ENCODE measurements around the gene ATP6V1G1.

Gene ATP6V1G1

DNA sequence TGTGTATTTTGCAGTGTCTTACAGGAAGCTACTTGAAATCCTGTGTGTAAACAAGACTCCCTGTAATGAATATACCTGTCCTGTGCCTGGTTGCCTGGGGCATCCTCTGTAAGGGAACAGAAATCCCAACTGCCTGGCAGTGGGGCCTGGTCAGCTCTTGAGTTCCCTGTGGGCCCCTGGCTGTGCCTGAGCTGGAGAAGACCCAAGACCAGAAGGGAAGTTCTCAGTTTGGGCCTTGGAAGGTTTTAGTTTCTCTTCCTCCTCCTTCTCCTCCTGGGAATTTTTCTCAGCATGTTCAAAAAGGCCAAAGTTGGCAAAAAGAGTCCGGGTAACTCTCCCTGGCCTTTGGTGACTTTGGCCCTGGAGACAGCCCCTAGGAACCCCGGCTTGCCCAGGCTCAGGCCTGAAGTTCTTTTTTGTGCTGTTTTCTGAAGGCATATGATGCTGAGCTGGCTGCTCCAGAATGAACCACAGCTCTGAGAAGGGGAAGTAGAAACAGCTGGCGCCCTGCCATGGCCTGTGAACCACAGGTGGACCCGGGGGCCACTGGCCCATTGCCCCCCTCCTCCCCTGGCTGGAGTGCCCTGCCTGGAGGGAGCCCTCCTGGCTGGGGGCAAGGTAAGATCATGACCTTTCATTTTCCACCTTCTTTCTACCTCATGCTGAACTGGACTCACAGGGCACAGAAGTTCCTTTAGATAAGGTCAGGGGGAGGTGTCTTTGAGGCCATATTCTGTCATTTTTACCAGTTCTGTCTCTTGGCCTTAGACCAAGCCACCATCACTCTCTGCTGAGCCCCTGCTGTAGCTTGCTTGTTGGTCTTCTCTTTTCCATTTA, 29.3 kb downstream of the ATP6V1G1 start:
- TF ChIP-seq GATA3 (IDR thresholded peaks at IDR 0.05; ENCODE audit: low read depth, low read length) (no peak), GATA2 (IDR thresholded peaks at IDR 0.05; ENCODE audit: low read depth, low read length) (no peak)

DNA sequence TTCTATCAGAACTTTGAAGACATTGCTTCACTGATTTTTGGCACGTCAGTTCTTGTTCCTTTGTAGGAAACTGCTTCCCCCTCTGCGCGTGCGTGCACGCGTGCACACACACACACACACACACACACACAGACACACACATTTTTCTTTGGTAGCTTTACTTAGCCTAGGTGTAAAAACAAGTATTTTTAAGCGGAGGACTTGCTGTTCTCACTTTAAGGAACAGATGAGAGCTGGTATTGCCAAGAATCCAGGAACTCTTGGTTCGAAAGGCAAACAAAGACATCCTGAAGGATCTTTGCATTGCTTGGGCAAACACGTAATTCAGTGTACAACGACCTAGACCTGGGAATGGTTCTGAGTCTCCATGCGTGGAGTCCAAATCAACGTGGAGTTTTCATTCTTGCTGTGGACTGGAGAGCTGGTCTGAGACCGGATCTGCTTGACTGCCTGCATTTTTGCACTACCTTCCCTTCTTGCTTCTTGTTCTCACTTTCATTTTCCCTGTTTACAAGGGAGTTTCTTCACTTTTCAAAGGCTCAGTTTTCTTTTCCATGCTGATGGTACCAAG, 31.7 kb downstream of the ATP6V1G1 start:
- no peak for TF ChIP-seq GATA2 (IDR thresholded peaks at IDR 0.05; ENCODE audit: low read depth, low read length)
- no peak for TF ChIP-seq GATA3 (IDR thresholded peaks at IDR 0.05; ENCODE audit: low read depth, low read length)

DNA sequence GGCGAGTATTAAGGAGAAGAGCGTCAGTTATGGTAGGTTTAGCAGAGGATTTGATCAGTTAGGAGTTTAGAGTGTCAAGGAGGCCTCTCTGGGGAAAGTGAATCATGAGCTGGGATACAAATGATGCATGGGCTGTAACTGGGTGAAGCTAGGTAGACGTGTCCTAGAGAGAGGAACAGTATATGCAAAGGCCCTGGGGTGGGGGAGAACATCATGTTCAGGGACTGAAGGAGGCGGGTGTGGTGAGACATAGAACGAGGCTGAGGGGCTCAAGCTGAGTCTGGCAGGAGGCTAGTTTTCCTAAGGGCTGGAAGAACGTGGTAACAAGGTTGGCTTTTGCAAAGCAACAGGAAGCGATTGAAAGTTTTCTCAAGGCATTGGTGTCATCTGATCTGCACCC, 34.0 kb downstream of the ATP6V1G1 start:
- no peak for TF ChIP-seq GATA3 (IDR thresholded peaks at IDR 0.05; ENCODE audit: low read depth, low read length)
- no peak for TF ChIP-seq GATA2 (IDR thresholded peaks at IDR 0.05; ENCODE audit: low read depth, low read length)

DNA sequence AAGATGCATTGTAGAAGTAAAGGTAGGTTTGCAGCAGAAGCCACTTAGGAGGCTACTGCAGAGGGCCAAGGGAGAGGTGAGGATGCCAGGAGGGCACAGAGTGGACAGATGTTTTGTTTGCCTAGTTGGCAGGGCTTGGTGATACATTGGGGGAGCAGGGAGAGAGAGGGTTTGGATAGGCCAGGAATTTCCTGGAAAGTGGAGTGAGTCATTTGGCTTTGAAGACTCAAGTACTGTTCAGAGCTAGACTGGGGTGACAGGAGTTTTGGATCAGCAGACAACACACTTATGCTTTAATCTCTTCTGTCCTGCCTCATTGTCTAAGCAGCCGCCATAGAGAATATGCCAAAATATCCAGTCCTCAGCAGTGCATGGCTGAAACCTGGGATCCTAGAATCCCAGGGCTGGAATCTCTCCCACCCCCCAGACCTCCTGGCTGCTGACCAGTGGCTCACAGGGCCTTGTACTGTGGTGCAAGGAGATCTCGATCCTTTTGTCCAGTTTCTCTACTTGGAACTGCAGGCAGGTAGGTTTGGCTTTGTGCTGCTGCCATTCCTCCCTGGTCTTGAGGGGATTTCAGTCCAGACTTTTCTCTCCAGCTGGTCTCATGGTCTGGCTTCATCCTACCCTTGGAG, 34.5 kb downstream of the ATP6V1G1 start:
- TF ChIP-seq GATA2 (IDR thresholded peaks at IDR 0.05; ENCODE audit: low read depth, low read length) (no peak), GATA3 (IDR thresholded peaks at IDR 0.05; ENCODE audit: low read depth, low read length) (no peak)

DNA sequence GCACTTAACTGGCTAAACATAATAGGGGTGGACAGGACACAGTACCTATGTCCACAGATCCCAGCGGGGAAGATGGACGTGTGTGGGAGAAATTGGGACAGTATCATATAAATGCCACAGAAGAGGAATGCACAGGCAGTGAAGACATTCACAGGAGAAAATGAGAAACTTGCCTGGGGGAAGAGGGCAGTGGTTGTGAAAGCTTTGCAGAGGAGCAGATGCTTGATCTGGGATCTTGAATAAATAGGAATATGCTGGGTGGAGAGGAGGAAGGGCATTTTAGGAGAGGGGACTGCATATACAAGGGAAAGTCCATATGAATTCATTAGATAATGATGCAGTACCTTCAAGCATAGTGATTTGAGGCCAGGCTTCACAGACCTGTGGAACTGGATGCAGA, 37.1 kb downstream of the ATP6V1G1 start:
- no peak for TF ChIP-seq GATA2 (IDR thresholded peaks at IDR 0.05; ENCODE audit: low read depth, low read length)
- no peak for TF ChIP-seq GATA3 (IDR thresholded peaks at IDR 0.05; ENCODE audit: low read depth, low read length)

DNA sequence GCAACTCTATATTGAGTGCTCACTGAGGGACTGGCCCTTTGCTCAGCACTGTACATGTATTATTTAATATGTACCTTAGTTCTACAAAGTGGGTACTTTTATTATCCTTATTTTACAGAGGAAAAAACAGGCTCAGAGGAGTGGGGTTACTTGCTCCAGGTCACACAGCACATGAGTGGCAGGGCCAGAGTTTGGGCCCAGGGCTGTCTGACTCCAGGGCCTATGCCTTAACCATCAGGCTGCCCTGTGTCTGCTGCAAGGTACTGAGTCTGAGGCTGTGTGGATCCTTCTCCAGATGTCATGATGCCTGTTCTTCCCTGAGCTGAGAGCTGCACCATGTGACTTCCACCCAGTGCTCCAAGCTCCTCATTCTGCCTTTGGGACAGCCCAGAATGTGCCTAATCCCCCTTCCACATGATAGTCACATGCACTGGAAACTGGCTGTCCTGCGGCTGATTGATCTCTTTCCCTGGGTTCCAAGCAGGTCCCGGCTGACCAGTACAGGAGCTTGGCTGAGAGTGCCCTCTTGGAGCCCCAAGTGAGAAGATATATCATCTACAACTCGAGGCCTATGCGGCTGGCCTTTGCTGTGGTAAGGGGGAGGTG, 38.9 kb downstream of the ATP6V1G1 start:
- TF ChIP-seq GATA2 (IDR thresholded peaks at IDR 0.05; ENCODE audit: low read depth, low read length) = no peak
- TF ChIP-seq GATA3 (IDR thresholded peaks at IDR 0.05; ENCODE audit: low read depth, low read length) = no peak

DNA sequence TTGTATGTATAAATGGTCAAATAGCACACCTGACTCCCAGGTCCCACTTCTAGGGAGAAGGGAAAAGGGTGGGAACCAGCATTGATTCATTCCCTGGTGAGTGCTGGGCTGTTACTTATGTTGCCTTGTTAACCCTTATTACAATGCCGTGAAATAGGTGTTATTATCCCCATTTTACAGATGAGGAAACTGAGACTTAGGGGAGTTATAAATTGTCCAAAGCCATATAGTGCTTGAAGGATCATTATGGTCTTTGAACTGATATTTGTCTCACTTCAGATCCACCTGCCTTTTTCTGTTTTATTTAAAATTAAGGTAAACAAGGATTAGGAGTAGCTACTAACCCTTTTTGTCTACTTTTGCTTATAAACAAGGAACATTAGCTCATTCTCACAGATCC, 40.0 kb downstream of the ATP6V1G1 start:
- TF ChIP-seq GATA2 (IDR thresholded peaks at IDR 0.05; ENCODE audit: low read depth, low read length) (no peak), GATA3 (IDR thresholded peaks at IDR 0.05; ENCODE audit: low read depth, low read length) (no peak)

DNA sequence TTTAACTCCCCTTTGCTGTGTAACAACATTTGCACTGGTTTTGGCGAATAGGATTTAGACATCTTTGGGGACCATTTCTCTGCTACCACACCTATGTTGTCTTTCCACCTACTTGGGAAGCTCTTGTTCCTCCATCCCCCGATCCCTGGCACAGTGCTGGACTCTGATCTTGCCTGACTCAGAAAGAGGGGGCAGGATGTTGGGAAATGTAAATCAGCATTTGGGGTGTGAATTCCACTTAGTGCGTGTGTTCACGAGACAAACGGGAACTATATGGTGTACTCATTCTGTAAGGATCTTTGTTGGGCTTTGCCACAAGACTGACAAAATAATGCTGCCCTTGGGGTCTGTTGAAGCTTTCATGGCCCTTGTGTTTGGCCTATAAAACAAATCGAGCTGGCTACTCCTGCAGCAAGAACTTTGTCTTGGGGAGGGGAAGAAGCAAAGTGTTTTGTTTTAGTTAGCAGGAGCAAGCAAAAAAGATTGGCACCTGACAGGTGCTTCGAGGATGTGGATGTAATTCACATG, 42.1 kb downstream of the ATP6V1G1 start:
- TF ChIP-seq GATA3 (IDR thresholded peaks at IDR 0.05; ENCODE audit: low read depth, low read length) (no peak), GATA2 (IDR thresholded peaks at IDR 0.05; ENCODE audit: low read depth, low read length) (no peak)

DNA sequence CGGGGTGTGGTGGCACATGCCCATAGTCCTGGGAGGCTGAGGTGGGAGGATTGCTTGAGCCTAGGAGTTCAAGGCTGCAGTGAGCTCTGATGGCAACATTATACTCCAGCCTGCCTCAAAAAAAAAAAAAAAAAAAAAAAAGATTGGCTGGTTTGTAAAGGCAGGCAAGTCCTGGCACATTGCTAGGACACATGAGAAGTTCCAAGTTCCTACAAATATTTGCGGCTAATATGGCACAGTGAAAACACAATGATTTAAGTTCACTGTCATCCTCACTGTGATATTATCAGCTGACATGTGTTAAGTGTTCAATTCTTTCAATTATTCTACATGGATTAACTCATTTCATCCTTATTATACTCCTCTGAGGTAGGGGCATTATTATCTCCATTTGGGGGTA, 43.6 kb downstream of the ATP6V1G1 start:
- TF ChIP-seq GATA2 (IDR thresholded peaks at IDR 0.05; ENCODE audit: low read depth, low read length) = no peak
- no peak for TF ChIP-seq GATA3 (IDR thresholded peaks at IDR 0.05; ENCODE audit: low read depth, low read length)

DNA sequence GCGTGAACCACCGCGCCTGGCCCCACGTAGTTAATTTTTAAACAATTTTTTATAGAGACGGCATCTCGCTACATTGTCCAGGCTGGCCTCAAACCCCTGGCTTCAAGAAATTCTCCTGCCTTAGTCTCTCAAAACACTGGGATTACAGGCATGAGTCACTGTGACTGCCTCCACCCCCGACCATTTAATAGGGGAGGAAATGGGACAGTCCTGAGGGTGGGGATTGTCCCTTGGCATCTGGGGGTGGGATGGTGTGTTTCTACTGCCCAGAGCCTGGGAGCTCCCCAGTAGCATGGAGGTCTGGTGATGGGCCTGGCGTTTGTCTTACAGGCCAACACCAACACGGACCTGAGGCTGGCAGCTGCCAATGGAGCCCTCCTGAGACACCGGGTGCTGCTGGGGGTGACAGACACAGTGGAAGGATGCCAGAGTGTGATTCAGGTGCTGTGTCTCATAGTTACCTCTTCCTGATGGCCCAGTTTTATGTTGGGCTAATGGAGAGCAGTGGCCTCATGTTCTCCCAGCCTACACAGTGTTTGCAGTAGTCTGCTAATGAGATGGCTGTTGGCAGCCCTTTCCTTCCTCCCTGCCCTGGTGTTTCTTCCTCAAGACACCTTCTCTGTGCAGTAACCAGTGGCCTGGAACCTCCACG, 46.0 kb downstream of the ATP6V1G1 start:
- TF ChIP-seq GATA2 (IDR thresholded peaks at IDR 0.05; ENCODE audit: low read depth, low read length) (no peak), GATA3 (IDR thresholded peaks at IDR 0.05; ENCODE audit: low read depth, low read length) (no peak)

DNA sequence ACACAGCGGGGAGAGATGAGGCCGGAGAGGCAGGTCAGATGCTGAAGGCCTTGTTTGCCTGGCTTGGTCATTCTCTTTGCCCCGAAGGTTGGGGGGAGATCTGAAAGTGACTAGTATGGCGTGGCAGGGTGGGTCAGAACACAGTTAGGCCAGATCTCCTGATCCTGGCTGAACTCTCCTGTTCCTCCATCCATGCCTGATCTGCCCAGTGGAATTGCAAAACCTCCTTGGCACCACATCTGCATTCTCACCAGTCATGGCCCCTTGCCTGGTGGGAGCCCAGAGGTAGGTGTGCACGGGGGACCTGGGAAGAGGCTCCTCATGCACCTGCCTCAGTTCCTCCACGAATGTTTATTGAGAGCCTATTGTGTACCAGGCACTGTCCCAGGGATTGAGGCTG, 46.8 kb downstream of the ATP6V1G1 start:
- TF ChIP-seq GATA3 (IDR thresholded peaks at IDR 0.05; ENCODE audit: low read depth, low read length) (no peak), GATA2 (IDR thresholded peaks at IDR 0.05; ENCODE audit: low read depth, low read length) (no peak)

DNA sequence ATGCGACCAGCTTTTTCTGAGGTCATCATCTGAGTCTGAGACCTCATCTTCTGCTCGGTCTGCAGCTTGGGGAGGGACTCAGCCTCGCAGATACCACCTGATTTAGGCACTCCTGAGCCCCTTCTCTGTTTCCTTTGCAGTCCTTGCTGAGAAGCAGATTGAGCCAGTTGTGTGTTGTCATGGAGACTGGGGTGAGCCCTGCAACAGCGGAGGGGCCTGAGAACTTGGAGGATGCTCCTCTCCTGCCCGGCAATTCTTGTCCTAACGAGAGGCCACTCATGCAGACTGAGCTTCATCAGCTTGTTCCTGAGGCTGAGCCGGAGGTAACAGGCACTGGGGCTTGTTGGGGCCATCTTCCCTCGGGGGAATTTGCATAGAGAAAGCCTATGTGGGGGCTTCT, 50.8 kb downstream of the ATP6V1G1 start:
- TF ChIP-seq GATA3 (IDR thresholded peaks at IDR 0.05; ENCODE audit: low read depth, low read length) (no peak), GATA2 (IDR thresholded peaks at IDR 0.05; ENCODE audit: low read depth, low read length) (no peak)

DNA sequence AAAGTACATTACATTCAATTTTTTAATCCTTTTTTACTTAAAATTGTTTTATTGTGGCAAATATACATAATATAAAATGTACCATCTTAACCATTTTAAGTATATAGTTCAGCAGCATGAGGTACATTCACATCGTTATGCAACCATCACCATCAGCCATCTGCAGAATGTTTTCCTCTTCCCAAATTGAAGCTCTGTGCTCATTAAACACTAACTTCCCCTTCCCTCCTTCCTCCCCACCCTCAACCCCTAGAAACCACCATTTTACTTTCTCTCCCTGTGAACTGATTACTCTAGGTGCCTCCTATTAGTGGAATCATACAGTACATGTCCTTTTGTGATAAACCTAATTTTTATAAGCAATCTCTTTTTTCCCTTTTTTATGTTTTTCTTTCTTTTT, 54.4 kb downstream of the ATP6V1G1 start:
- no peak for TF ChIP-seq GATA3 (IDR thresholded peaks at IDR 0.05; ENCODE audit: low read depth, low read length)
- TF ChIP-seq GATA2 (IDR thresholded peaks at IDR 0.05; ENCODE audit: low read depth, low read length) = no peak

DNA sequence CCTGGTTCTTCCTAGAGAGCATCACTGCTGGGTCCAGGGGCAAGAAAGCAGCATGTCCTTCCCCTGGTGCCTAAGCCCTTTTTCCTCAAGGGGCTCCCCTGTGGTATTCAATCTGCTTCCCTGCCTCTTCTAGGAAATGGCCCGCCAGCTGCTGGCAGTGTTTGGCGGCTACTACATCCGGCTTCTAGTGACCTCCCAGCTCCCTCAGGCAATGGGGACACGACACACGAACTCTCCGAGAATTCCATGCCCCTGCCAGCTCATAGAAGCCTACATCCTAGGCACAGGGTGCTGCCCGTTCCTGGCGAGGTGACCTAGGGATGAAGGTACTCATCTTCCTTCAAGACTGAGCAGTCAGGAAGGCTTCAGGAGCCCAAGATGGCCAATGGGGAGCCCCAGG, 55.4 kb downstream of the ATP6V1G1 start:
- TF ChIP-seq GATA2 (IDR thresholded peaks at IDR 0.05; ENCODE audit: low read depth, low read length) (no peak), GATA3 (IDR thresholded peaks at IDR 0.05; ENCODE audit: low read depth, low read length) (no peak)

All from SH-SY5Y (cell line).